GM12864 (cell line): Measurements from ENCODE around the gene NLRP6.
A peak's percentile ranks its signal among the peaks of the same experiment; 100 is the strongest.

Experiments
- DNase-seq: peaks from one replicate; pipeline ENCODE4 v3.0.0-alpha.2; 2011; ENCODE audit warnings: low read depth
- H3K4me3 ChIP-seq: 2 replicates; pipeline ENCODE4 v1.5.1; 2011; ENCODE audit warnings: mild to moderate bottlenecking, low read depth, low read length, control low read depth
- TF ChIP-seq, protein P1 (sequence below): IDR thresholded peaks from 2 replicates; pipeline ENCODE4 v1.5.1; 2011; ENCODE audit warnings: low read depth, mild to moderate bottlenecking, moderate library complexity, low read length, control low read depth, inconsistent platforms; ENCODE audit errors: missing control alignments

Gene NLRP6

DNA sequence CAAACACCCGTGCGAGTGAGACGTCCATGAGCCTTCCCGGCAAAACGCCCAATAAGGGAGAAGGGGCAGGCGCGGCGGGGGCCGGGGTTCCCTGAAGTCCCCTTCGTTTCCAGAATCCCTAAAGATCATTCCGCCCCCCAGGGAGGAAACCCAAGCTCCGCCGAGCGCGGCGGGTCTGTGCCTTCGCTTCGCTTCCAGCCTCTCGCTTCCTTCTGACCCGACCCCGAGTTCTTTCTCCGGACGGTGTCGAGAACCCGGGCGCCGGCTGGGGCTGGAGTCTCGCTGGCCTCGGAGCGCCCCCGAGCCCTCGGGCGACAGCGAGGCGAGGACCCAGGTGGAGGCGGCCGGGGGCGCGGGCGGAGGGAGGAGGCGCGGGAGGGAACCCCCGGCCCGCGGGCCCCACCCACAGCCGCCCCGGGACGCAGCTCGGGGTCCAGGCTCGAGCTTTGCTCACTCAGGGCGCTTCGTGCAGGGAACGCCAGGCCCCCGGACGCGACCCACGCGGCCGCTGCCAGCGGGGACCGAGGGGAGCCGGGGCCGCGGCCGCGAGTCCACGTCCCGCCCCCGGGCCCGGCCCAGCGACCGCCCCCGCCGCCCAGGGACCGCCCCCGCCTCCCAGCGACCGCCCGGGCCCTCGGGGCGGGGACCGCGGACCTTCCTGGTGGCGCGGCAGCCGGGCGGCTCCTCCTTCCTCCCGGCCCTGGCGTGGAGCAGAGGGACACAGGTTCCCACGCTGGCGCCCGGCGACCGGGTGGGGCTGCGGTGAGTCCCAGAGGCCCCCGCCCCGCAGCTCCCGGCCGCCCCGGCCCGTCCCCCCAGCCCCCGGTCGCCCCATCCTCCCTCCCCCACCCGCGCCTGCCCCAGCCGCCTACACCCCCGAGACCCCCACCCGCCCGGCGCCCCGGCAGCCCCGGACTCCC, 10.5 kb downstream of the NLRP6 start, which contains the start of gene PGGHG:
Gene PGGHG, plus strand, starts transcription at position 649 of the 920 bp plus-strand sequence. CDS start 691 bp downstream, outside the sequence.
- no peak for DNase-seq
- TF ChIP-seq, protein P1, sequence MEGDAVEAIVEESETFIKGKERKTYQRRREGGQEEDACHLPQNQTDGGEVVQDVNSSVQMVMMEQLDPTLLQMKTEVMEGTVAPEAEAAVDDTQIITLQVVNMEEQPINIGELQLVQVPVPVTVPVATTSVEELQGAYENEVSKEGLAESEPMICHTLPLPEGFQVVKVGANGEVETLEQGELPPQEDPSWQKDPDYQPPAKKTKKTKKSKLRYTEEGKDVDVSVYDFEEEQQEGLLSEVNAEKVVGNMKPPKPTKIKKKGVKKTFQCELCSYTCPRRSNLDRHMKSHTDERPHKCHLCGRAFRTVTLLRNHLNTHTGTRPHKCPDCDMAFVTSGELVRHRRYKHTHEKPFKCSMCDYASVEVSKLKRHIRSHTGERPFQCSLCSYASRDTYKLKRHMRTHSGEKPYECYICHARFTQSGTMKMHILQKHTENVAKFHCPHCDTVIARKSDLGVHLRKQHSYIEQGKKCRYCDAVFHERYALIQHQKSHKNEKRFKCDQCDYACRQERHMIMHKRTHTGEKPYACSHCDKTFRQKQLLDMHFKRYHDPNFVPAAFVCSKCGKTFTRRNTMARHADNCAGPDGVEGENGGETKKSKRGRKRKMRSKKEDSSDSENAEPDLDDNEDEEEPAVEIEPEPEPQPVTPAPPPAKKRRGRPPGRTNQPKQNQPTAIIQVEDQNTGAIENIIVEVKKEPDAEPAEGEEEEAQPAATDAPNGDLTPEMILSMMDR, result no peak
- H3K4me3 ChIP-seq, result peak within 1 kb of the TSS; percentile 41

DNA sequence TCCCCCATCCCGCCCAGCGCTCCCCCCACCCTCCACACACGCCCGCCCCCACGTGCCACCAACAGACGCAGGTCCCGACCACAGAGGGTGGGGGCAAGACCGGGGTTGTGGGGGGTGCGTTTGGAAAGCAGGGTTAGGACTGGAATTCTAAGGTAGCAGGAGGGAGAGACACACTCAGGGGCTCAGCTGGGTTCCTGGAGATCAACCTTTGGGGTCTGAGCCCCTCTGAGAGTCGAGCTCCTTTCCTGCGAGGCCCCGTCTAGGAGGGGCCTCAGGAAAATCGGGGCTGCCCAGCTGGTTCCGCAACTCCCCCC, 11.1 kb downstream of the NLRP6 start:
- peak overlapping the region; percentile 14; the same call in 1 of the 2 replicates for H3K4me3 ChIP-seq
- TF ChIP-seq, protein P1, result no peak
- no peak for DNase-seq

DNA sequence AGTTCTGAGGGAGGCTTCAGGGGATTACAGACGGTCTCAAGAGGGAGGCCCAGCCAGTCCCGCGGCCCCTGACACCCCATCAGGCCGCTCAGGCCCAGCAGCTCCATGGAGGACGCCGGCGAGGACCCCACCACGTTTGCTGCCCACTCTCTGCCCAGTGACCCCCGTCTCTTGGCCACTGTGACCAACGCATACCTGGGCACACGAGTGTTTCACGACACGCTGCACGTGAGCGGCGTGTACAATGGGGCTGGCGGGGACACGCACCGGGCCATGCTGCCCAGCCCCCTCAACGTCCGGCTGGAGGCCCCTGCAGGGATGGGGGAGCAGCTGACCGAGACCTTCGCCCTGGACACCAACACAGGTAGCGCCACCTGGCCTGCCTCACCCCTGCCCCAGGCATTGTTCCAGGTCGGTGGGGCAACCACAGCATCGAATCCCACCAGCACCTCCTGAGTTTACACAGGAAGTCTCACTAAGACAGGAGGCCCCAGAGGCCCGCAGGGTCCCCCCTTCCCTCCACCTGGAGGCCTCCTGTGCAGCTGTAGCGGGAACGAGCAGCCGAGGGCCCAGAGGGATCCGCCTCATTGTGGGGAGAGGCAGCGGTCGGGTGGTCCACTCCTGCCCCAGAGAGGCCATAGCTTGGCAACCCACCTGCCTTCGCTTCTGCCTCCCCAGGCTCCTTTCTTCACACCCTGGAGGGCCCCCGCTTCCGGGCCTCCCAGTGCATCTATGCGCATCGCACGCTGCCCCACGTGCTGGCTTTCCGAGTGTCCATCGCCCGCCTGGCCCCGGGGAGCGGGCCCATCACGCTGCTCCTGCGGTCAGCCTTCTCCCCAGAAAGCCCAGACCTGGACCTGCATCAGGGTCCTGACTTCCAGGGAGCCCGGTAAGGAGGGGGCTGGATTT, 11.8 kb downstream of the NLRP6 start:
- no peak for DNase-seq
- TF ChIP-seq, protein P1, result no peak
- H3K4me3 ChIP-seq, result no peak overlapping the region; the same call in 1 of the 2 replicates

DNA sequence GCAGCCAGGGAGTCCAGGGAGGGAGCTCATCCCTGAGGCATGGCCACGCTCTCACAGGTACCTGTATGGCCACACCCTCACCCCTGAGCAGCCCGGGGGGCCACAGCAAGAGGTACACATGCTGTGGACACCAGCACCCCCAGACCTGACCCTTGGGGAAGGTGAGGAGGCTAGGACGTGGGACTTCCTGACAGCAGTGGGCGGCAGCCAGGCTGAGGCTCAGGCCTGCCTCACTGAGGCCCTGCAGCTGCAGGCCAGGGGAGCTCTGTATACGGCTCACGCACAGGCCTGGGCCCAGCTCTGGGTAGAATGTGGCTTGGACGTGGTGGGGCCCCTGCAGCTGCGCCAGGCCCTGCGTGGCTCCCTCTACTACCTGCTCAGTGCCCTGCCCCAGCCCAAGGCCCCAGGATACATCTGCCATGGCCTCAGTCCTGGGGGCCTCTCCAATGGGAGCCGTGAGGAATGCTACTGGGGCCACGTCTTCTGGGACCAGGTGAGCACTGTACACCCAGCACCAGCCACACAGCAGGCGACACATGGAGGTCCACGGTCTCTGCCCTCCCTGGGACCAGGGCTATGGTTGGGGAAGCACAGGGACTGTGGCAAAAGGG, 12.5 kb downstream of the NLRP6 start:
- TF ChIP-seq, protein P1, result no peak
- DNase-seq, result no peak

DNA sequence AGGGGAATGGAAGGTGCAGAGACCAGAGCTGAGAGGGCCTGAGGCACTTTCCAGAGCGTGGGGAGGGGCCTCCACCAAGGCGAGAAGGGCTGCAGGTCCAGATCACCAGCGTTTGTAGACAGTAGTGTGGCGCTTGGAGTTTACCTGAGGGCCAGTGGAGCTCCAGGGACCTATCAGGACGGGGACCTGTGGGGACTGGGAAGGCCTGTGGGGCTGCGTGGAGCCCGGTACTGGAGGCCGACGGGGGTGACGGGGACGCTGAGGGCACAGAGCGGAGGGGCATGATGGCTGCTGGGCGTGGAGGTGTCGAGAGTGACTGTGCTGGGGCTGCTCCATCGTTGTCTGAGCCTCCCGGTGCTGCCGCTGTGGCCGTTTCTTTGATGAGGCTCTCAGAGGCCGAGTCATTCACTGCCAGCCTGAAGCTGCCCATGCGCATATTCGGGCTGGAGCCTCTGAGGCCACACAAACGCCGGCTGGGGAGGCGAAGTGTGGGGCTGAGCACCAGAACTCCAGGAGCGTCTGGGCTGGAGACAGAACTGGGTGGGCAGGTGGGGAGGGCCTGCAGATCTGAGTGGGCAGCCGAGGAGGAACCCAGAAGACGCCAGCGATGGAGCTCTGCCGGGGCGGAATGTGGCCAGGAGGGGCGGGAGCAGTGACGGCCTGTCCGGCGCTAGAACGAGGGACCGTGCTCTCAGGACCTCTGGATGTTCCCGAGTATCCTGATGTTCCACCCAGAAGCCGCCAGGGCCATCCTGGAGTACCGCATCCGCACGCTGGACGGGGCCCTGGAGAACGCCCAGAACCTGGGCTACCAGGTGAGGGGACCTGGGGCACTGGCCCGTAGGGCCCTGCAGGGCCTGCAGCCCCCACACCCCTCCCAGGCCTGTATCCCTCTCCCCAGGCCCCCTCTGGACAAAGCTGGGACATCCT, 13.3 kb downstream of the NLRP6 start:
- TF ChIP-seq, protein P1, result no peak
- no peak for DNase-seq
- no peak overlapping the region for H3K4me3 ChIP-seq

More for the DNA sequence above, 12.5 kb downstream of the NLRP6 start:
- no peak overlapping the region for H3K4me3 ChIP-seq
